Spleen (tissue), 7 donors: ENCODE results near the gene CCNT2.

Experiments
- POLR2A ChIP-seq, 3 donors: fragments of 450-650 bp; IDR thresholded peaks; one replicate each; pipeline ENCODE4 v1.5.1; 2017; ENCODE audit warnings: antibody characterized with exemption in 3 of 3, mild to moderate bottlenecking in 1 of 3
- POLR2AphosphoS5 ChIP-seq, 3 donors: sonication (generic); formaldehyde crosslinking; IDR thresholded peaks; one replicate each; pipeline ENCODE4 v1.5.1; 2017; ENCODE audit warnings: antibody characterized with exemption in 3 of 3
- TF ChIP-seq, protein P1 (sequence below), 11 experiments: fragments of 200-600 bp in 7 of 11; fragments of 450-650 bp in 4 of 11; sonication (generic) in 4 of 11; IDR thresholded peaks in 8 of 11; conservative IDR thresholded peaks in 3 of 11; 1 replicate in 7 of 11; 2 replicates in 4 of 11; pipeline versions ENCODE4 v1.4.0 to v1.8.0; 2016 to 2021; ENCODE audit warnings: antibody characterized with exemption in 11 of 11, inconsistent platforms in 4 of 11, mild to moderate bottlenecking in 1 of 11
- donor health status: DM: no; HTN: no; CAD: no; lungs with moderate emphysema.
- donor health status: DM: no; HTN: no; CAD: no.
- donor health status: DM: no; HTN: no; CAD: no.

DNA sequence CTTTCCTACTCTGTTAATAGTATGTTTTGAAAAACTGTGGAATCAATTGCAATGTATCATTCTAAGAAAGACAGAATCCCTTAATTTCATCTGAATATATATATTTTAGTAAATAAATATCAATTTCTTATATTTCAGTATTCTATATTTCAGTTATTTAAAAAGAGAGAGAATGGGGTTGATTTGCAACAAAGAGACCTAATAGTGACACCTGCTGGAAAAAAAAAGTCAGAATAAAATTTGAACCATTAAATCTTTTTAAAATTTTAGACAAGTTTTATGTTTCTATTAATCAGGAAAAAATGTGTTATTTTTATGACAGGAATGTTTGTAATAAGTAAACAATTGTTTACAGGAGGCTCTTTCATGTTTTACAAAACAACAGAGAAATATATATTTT, 20.7 kb upstream of the CCNT2 start:
- TF ChIP-seq, protein P1, sequence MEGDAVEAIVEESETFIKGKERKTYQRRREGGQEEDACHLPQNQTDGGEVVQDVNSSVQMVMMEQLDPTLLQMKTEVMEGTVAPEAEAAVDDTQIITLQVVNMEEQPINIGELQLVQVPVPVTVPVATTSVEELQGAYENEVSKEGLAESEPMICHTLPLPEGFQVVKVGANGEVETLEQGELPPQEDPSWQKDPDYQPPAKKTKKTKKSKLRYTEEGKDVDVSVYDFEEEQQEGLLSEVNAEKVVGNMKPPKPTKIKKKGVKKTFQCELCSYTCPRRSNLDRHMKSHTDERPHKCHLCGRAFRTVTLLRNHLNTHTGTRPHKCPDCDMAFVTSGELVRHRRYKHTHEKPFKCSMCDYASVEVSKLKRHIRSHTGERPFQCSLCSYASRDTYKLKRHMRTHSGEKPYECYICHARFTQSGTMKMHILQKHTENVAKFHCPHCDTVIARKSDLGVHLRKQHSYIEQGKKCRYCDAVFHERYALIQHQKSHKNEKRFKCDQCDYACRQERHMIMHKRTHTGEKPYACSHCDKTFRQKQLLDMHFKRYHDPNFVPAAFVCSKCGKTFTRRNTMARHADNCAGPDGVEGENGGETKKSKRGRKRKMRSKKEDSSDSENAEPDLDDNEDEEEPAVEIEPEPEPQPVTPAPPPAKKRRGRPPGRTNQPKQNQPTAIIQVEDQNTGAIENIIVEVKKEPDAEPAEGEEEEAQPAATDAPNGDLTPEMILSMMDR (IDR thresholded peaks at IDR 0.05 in 8 of 11, conservative IDR thresholded peaks at IDR 0.05 in 3 of 11), result peak in 4 of 11 experiments; percentile 8 to 41 (median 23)
- TF ChIP-seq POLR2AphosphoS5 (IDR thresholded peaks at IDR 0.05) (no peak), POLR2A (IDR thresholded peaks at IDR 0.05) (no peak)
